ENCODE results near the gene IL5. TPM values are rescaled to one million over a fixed set of nuclear protein-coding genes. Genes with fewer than 3 reads are reported as not detected.
"Not testable (repeated sequence)": the region's sequence is repeated elsewhere in the genome, so short reads cannot be mapped to it uniquely, and the experiment has no call there.

The IL5 gene
- not detected for total RNA-seq

- no peak within 1 kb of the TSS for H3K4me3 ChIP-seq
- no peak within 1 kb of the TSS for H3K27ac ChIP-seq (replicated peaks in 1 of 4)
- no peaks in the 10 kb centered on the region for H3K4me1 ChIP-seq
- TF ChIP-seq POLR2AphosphoS5 (IDR thresholded peaks at IDR 0.05) (no peak), POLR2A (IDR thresholded peaks at IDR 0.05; ENCODE audit: low read depth) (no peak), EP300 (IDR thresholded peaks at IDR 0.05) (no peak)
- TF ChIP-seq, protein P1, sequence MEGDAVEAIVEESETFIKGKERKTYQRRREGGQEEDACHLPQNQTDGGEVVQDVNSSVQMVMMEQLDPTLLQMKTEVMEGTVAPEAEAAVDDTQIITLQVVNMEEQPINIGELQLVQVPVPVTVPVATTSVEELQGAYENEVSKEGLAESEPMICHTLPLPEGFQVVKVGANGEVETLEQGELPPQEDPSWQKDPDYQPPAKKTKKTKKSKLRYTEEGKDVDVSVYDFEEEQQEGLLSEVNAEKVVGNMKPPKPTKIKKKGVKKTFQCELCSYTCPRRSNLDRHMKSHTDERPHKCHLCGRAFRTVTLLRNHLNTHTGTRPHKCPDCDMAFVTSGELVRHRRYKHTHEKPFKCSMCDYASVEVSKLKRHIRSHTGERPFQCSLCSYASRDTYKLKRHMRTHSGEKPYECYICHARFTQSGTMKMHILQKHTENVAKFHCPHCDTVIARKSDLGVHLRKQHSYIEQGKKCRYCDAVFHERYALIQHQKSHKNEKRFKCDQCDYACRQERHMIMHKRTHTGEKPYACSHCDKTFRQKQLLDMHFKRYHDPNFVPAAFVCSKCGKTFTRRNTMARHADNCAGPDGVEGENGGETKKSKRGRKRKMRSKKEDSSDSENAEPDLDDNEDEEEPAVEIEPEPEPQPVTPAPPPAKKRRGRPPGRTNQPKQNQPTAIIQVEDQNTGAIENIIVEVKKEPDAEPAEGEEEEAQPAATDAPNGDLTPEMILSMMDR (IDR thresholded peaks at IDR 0.05): no peak
- H3K36me3 ChIP-seq: no peaks in the 10 kb centered on the region
- WGBS: 83% methylated on average over 7 of the region's 7 CpGs
- no peaks in the 10 kb centered on the region for H3K27me3 ChIP-seq
- intact Hi-C loops (cut with DNase I): no loop called here
- no peaks in the 10 kb centered on the region for H3K9me3 ChIP-seq
- no peak for DNase-seq (ENCODE audit: extremely low spot score)
These were observed at the start of gene IL5 for GRCh38 chr5:132543472-132544201. TSS of gene IL5 (minus strand) at chr5:132543522. CDS start at chr5:132543478, 44 bp downstream.

DNA sequence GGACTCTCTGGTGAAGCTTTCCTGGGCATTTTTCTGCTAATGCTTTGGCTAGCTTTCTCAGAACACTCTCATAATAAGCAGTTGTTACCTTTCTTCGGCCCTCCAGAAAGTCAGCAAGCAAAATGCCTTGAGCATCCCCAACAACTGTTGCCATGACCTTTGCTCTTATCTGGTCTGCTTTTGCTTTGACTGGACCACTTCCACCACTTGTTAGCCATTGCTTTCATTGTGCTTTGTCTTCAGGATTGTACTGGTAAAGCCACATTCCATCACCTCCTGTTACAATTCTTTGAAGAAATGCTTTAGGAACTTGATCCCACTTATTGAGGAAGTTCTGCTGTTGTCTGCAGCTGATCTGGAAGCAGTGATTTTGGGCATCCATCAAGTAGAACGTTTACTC, 49.2 kb upstream of the IL5 start:
- intact Hi-C loops (cut with DNase I): no loop called here

DNA sequence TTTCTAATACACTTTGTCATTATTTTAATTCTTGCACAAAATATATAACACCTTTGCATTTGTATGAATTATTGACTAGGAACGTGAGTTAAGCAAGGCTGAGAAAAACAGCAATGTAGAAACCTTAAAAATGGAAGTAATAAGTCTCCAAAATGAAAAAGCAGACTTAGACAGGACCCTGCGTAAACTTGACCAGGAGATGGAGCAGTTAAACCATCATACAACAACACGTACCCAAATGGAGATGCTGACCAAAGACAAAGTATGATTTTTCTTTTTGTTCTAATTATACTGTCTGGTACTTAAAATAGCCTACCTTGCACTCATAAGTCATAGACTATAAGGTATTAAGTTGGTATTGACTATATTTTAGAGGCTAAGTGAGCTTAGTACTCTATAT, 47.8 kb upstream of the IL5 start:
- no peaks in the 10 kb centered on the region for H3K27me3 ChIP-seq
- no peak for DNase-seq (ENCODE audit: extremely low spot score)
- 87% methylated on average over 3 of the region's 3 CpGs for WGBS
- no peak overlapping the region for H3K27ac ChIP-seq (replicated peaks in 1 of 4)
- no peak overlapping the region for H3K4me3 ChIP-seq
- intact Hi-C loops (cut with DNase I): no loop called here
- TF ChIP-seq POLR2A (IDR thresholded peaks at IDR 0.05; ENCODE audit: low read depth): no peak
- TF ChIP-seq, protein P1 (IDR thresholded peaks at IDR 0.05): no peak
- TF ChIP-seq EP300 (IDR thresholded peaks at IDR 0.05): no peak
- no peak for TF ChIP-seq POLR2AphosphoS5 (IDR thresholded peaks at IDR 0.05)
- H3K36me3 ChIP-seq: peaks cover 22 to 84% (median 68%) of the 10 kb centered on the region in 4 donors
- H3K4me1 ChIP-seq: no peaks in the 10 kb centered on the region
- H3K9me3 ChIP-seq: no peaks in the 10 kb centered on the region

More for the DNA sequence above, 49.2 kb upstream of the IL5 start:
- Histone ChIP-seq H3K4me1 (no peaks in the 10 kb centered on the region), H3K27ac (replicated peaks in 1 of 4) (no peak overlapping the region), H3K36me3 (peaks cover 36 to 94% (median 75%) of the 10 kb centered on the region in 4 donors), H3K9me3 (no peaks in the 10 kb centered on the region), H3K27me3 (no peaks in the 10 kb centered on the region), H3K4me3 (no peak overlapping the region)
- 86% methylated on average over 2 of the region's 2 CpGs for WGBS
- DNase-seq (ENCODE audit: extremely low spot score): no peak
- TF ChIP-seq POLR2A (IDR thresholded peaks at IDR 0.05; ENCODE audit: low read depth): no peak

DNA sequence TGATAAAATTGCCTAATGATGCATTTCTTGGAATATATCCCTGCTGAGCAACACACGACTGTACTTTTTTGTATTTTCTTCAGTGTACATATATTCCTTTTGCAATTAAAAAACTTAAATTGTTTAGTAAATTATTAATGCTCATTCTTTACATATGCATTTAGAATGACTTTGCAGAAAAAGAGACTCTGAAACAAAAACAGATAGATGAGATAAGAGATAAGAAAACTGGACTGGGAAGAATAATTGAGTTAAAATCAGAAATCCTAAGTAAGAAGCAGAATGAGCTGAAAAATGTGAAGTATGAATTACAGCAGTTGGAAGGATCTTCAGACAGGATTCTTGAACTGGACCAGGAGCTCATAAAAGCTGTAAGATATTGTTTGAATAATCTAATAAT, 46.1 kb upstream of the IL5 start:
- no peaks in the 10 kb centered on the region for H3K9me3 ChIP-seq
- no peak for TF ChIP-seq EP300 (IDR thresholded peaks at IDR 0.05)
- TF ChIP-seq, protein P1 (IDR thresholded peaks at IDR 0.05): no peak
- no peak for TF ChIP-seq POLR2AphosphoS5 (IDR thresholded peaks at IDR 0.05)
- TF ChIP-seq POLR2A (IDR thresholded peaks at IDR 0.05; ENCODE audit: low read depth): no peak
- H3K27me3 ChIP-seq: no peaks in the 10 kb centered on the region
- no peaks in the 10 kb centered on the region for H3K4me1 ChIP-seq
- no peak overlapping the region for H3K27ac ChIP-seq (replicated peaks in 1 of 4)
- 75% methylated on average over 1 of the region's 1 CpG for WGBS
- no peak overlapping the region for H3K4me3 ChIP-seq
- no peak for DNase-seq (ENCODE audit: extremely low spot score)
- peaks cover 13 to 80% (median 58%) of the 10 kb centered on the region in 4 donors for H3K36me3 ChIP-seq
- intact Hi-C loops (cut with DNase I): no loop called here

GRCh38 chr5:132586063-132586462, 42.7 kb upstream of the IL5 start:
- intact Hi-C loops (cut with DNase I): no loop called here
- no peak overlapping the region for H3K27ac ChIP-seq (replicated peaks in 1 of 4)
- no peak overlapping the region for H3K4me3 ChIP-seq
- TF ChIP-seq POLR2AphosphoS5 (IDR thresholded peaks at IDR 0.05) (no peak), EP300 (IDR thresholded peaks at IDR 0.05) (no peak), POLR2A (IDR thresholded peaks at IDR 0.05; ENCODE audit: low read depth) (no peak)
- TF ChIP-seq, protein P1 (IDR thresholded peaks at IDR 0.05): no peak
- H3K9me3 ChIP-seq: no peaks in the 10 kb centered on the region
- no peak for DNase-seq (ENCODE audit: extremely low spot score)
- no peaks in the 10 kb centered on the region for H3K4me1 ChIP-seq
- H3K36me3 ChIP-seq: peaks cover 23 to 82% (median 59%) of the 10 kb centered on the region in 4 donors
- no peaks in the 10 kb centered on the region for H3K27me3 ChIP-seq

- H3K27ac ChIP-seq (replicated peaks in 1 of 4); H3K27me3 ChIP-seq; intact Hi-C loops (cut with DNase I); H3K4me3 ChIP-seq; DNase-seq (ENCODE audit: extremely low spot score); H3K4me1 ChIP-seq; H3K9me3 ChIP-seq: not testable (repeated sequence)
- H3K36me3 ChIP-seq: peaks cover 30 to 82% (median 56%) of the 10 kb centered on the region in 4 donors
- WGBS: 67% methylated on average over 1 of the region's 2 CpGs
These were observed 41.2 kb upstream of the IL5 start for GRCh38 chr5:132584560-132584959.
